NK-92 treated with Interleukin-12 subunit alpha and Interleukin-12 subunit beta, amount 100 ng/mL, for 24 hours (cell line): Measurements from ENCODE around the gene PPP6R3.

Experiments used
- DNase-seq: peaks from one replicate; lab custom pipeline; 2025; lab: John Stamatoyannopoulos, UW

PPP6R3 gene

GRCh38 chr11:68495220-68495729 lies 34.7 kb downstream of the PPP6R3 start:
- DNase-seq: no peak

GRCh38 chr11:68495872-68496271 lies 35.3 kb downstream of the PPP6R3 start:
- DNase-seq: no peak

- DNase-seq: no peak
Measured at GRCh38 chr11:68497761-68498160, 37.2 kb downstream of the PPP6R3 start.

GRCh38 chr11:68498321-68498720 lies 37.8 kb downstream of the PPP6R3 start:
- no peak for DNase-seq

GRCh38 chr11:68498903-68499883 lies 38.6 kb downstream of the PPP6R3 start:
- DNase-seq: no peak

GRCh38 chr11:68500206-68500605 lies 39.7 kb downstream of the PPP6R3 start:
- no peak for DNase-seq

- DNase-seq: no peak
Measured at GRCh38 chr11:68501813-68502212, 41.3 kb downstream of the PPP6R3 start.

GRCh38 chr11:68503251-68503687 lies 42.7 kb downstream of the PPP6R3 start:
- no peak for DNase-seq

GRCh38 chr11:68503792-68504191 lies 43.2 kb downstream of the PPP6R3 start:
- no peak for DNase-seq

GRCh38 chr11:68504432-68505066 lies 44.0 kb downstream of the PPP6R3 start:
- no peak for DNase-seq

GRCh38 chr11:68505596-68505995 lies 45.0 kb downstream of the PPP6R3 start:
- no peak for DNase-seq

- no peak for DNase-seq
Measured at GRCh38 chr11:68506908-68507307, 46.4 kb downstream of the PPP6R3 start.

GRCh38 chr11:68508425-68508824 lies 47.9 kb downstream of the PPP6R3 start:
- DNase-seq: no peak

GRCh38 chr11:68509066-68509465 lies 48.5 kb downstream of the PPP6R3 start:
- no peak for DNase-seq

- DNase-seq: no peak
Measured at GRCh38 chr11:68513930-68514487, 53.5 kb downstream of the PPP6R3 start.

GRCh38 chr11:68517121-68517741 lies 56.7 kb downstream of the PPP6R3 start:
- no peak for DNase-seq

GRCh38 chr11:68518191-68518590 lies 57.6 kb downstream of the PPP6R3 start:
- no peak for DNase-seq

GRCh38 chr11:68521969-68522652 lies 61.6 kb downstream of the PPP6R3 start:
- no peak for DNase-seq

- DNase-seq: no peak
Measured at GRCh38 chr11:68523033-68523432, 62.5 kb downstream of the PPP6R3 start.

- DNase-seq: no peak
Measured at GRCh38 chr11:68523743-68524142, 63.2 kb downstream of the PPP6R3 start.

- no peak for DNase-seq
Measured at GRCh38 chr11:68524213-68524612, 63.7 kb downstream of the PPP6R3 start.

- DNase-seq: no peak
Measured at GRCh38 chr11:68524681-68525080, 64.1 kb downstream of the PPP6R3 start.
